Stomach (tissue), 9 donors: ENCODE results near the gene ADGRA1. TPM values are rescaled to one million over a fixed set of nuclear protein-coding genes. Genes with fewer than 3 reads are reported as not detected.

Experiments used
- DNase-seq, 2 donors: peaks; one replicate each; pipeline versions ENCODE4 v3.0.0 to v3.0.0-alpha.2; 2013 to 2019
- H3K27ac ChIP-seq, 5 donors: fragments of 200-600 bp in 4 of 5; sonication (generic) in 4 of 5; one replicate each; pipeline ENCODE4 v1.5.1; 2013 to 2019; ENCODE audit warnings: mild to moderate bottlenecking in 1 of 5, moderate library complexity in 1 of 5
- H3K27me3 ChIP-seq, 3 donors: fragments of 200-600 bp; sonication (generic); one replicate each; pipeline ENCODE4 v1.5.1; 2017 to 2019; ENCODE audit warnings: mixed run types in 1 of 3
- H3K36me3 ChIP-seq, 4 donors: fragments of 200-600 bp; sonication (generic); 1 replicate in 3 of 4; 2 replicates in 1 of 4; pipeline ENCODE4 v1.5.1; 2016 to 2019
- H3K4me1 ChIP-seq, 4 donors: fragments of 200-600 bp; sonication (generic); one replicate each; pipeline ENCODE4 v1.5.1; 2016 to 2019
- H3K4me3 ChIP-seq, 4 donors: fragments of 200-600 bp; sonication (generic) in 3 of 4; one replicate each; pipeline ENCODE4 v1.5.1; 2016 to 2019; ENCODE audit warnings: mild to moderate bottlenecking in 1 of 4
- H3K9me3 ChIP-seq, 4 donors: fragments of 200-600 bp; sonication (generic); one replicate each; pipeline ENCODE4 v1.5.1; 2016 to 2019
- EP300 ChIP-seq: sonication (generic); formaldehyde crosslinking; IDR thresholded peaks from one replicate; pipeline ENCODE4 v1.6.1; 2017; ENCODE audit warnings: antibody characterized with exemption
- POLR2A ChIP-seq, 4 donors: fragments of 450-650 bp; IDR thresholded peaks; one replicate each; pipeline ENCODE4 v1.6.1; 2016; ENCODE audit warnings: antibody characterized with exemption in 4 of 4, control low read depth in 2 of 4, mild to moderate bottlenecking in 1 of 4, moderate library complexity in 1 of 4
- POLR2AphosphoS5 ChIP-seq, 3 donors: sonication (generic); formaldehyde crosslinking; IDR thresholded peaks; one replicate each; pipeline ENCODE4 v1.6.1; 2016; ENCODE audit warnings: antibody characterized with exemption in 3 of 3
- WGBS, 5 donors: extraction: QIAGEN DNeasy Blood & Tissue Kit in 3 of 5; methylation state at CpG; one replicate each; pipeline versions ENCODE4 v1.1.5 to v1.1.7; 2013 to 2018; 5-methylcytosine and 5-hydroxymethylcytosine counted together
- intact Hi-C: fragments of 100-400 bp; cut with DNase I; formaldehyde crosslinking; loops from one replicate; pipeline ENCODE4 v1.15.1; 2023; ENCODE audit warnings: low total_unique reads
- polyA plus RNA-seq, 3 donors: library from polyadenylated mRNA; stranded (reverse); fragments of 200-250 nt; gene quantifications; one replicate each; pipeline ENCODE4 v1.2.3, GENCODE V29; 2013
- total RNA-seq, 5 donors: library from RNA; depleted of rRNA; stranded (reverse); fragments of >200 nt; gene quantifications; one replicate each; pipeline versions ENCODE4 v1.1.0 to v1.2.3, GENCODE V29; 2014 to 2016
- TF ChIP-seq, protein P1 (sequence below), 7 experiments: fragments of 450-650 bp in 4 of 7; fragments of 200-600 bp in 3 of 7; sonication (generic) in 3 of 7; IDR thresholded peaks; one replicate each; pipeline ENCODE4 v1.5.1; 2016 to 2019; ENCODE audit warnings: antibody characterized with exemption in 7 of 7, control low read depth in 2 of 7, mild to moderate bottlenecking in 1 of 7
- donor health status: healthy with polysubstance abuse.
- donor health status: Bipolar disorder and iron deficiency.
- donor health status: healthy.

Gene ADGRA1
- total and polyA plus RNA-seq, 8 donors, result under 0.01 to 0.73 (median 0.14) TPM; not detected in 5

DNA sequence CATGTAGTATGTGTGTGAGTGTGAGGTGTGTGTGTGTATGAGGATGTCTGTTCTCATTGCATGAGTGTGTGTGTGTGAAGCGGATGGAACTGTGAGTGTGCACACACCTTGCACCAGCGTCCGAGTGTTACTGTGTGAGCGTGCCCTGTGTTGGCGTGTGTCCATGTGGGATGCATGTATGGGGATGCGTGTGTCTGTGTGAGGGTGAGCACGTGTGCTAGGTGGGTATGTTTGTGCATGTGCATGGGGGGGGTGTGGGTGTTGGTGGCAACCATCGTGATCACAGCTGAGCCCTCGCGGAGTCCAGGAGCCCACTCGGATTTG is 78.7 kb downstream of the ADGRA1 start:
- Histone ChIP-seq H3K36me3 (no peaks in the 10 kb centered on the region), H3K4me3 (no peak overlapping the region), H3K4me1 (peaks cover under 1 to 4% (median 2%) of the 10 kb centered on the region in 4 donors), H3K9me3 (no peaks in the 10 kb centered on the region), H3K27me3 (peaks cover 3 to 67% (median 16%) of the 10 kb centered on the region in 3 donors), H3K27ac (no peak overlapping the region)
- WGBS, 5 donors, result 91 to 94% (median 93%) methylated on average over 11 of the region's 11 CpGs
- intact Hi-C loops, result no loop called here
- TF ChIP-seq POLR2AphosphoS5 (IDR thresholded peaks at IDR 0.05) (no peak), EP300 (no peak), POLR2A (IDR thresholded peaks at IDR 0.05) (no peak)
- TF ChIP-seq, protein P1, sequence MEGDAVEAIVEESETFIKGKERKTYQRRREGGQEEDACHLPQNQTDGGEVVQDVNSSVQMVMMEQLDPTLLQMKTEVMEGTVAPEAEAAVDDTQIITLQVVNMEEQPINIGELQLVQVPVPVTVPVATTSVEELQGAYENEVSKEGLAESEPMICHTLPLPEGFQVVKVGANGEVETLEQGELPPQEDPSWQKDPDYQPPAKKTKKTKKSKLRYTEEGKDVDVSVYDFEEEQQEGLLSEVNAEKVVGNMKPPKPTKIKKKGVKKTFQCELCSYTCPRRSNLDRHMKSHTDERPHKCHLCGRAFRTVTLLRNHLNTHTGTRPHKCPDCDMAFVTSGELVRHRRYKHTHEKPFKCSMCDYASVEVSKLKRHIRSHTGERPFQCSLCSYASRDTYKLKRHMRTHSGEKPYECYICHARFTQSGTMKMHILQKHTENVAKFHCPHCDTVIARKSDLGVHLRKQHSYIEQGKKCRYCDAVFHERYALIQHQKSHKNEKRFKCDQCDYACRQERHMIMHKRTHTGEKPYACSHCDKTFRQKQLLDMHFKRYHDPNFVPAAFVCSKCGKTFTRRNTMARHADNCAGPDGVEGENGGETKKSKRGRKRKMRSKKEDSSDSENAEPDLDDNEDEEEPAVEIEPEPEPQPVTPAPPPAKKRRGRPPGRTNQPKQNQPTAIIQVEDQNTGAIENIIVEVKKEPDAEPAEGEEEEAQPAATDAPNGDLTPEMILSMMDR (IDR thresholded peaks at IDR 0.05), result no peak
- DNase-seq, result no peak

DNA sequence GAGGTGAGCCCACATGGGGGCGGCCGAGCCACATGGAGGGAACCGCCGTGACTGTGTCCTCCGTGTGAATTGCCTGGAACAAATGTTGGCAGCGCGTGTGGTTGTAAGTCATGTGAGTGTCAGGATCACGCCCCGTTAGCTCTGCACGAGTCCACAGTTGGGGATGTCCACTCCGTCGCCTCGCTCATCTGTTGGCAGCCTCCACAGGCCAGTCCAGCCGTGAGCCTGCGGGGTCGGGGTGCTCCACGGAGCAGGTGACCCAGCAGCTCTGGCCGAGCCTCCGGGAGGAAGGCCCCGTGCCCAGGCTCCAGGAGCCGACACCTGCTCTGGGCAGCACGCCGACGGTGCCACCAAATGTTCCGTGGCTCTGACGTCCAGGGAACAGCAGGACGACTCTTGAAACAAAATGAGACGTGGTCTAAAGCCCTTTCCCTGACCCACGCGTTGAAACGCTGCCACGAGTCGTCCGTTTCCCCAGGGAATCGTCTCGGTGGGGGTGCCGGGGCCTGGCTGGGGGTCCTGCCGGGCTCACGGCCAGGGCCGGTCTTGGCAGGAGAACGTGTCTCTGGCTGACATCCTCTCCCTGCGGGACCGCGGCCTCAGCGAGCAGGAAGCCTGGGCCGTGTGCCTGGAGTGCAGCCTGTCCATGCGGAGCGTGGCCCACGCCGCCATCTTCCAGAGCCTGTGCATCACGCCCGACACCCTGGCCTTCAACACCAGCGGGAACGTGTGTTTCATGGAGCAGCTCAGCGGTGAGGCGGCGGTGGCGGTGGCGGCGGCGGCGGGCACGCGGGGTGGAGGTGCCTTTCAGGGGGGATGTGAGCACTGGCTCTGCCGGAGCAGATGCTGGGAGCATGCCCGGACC is 79.3 kb downstream of the ADGRA1 start:
- WGBS, 5 donors, result 82 to 91% (median 88%) methylated on average over 63 to 66 of the region's 66 CpGs
- no peak overlapping the region for H3K27ac ChIP-seq
- TF ChIP-seq, protein P1 (IDR thresholded peaks at IDR 0.05), result no peak
- TF ChIP-seq POLR2A (IDR thresholded peaks at IDR 0.05), result no peak
- TF ChIP-seq POLR2AphosphoS5 (IDR thresholded peaks at IDR 0.05), result no peak
- no peak for TF ChIP-seq EP300
- no peaks in the 10 kb centered on the region for H3K9me3 ChIP-seq
- no peak overlapping the region for H3K4me3 ChIP-seq
- no peaks in the 10 kb centered on the region for H3K4me1 ChIP-seq
- H3K27me3 ChIP-seq, result peaks cover 3 to 61% (median 10%) of the 10 kb centered on the region in 3 donors
- intact Hi-C loops, result no loop called here
- peak in 1 of 2 donors; percentile 56 for DNase-seq
- no peaks in the 10 kb centered on the region for H3K36me3 ChIP-seq

DNA sequence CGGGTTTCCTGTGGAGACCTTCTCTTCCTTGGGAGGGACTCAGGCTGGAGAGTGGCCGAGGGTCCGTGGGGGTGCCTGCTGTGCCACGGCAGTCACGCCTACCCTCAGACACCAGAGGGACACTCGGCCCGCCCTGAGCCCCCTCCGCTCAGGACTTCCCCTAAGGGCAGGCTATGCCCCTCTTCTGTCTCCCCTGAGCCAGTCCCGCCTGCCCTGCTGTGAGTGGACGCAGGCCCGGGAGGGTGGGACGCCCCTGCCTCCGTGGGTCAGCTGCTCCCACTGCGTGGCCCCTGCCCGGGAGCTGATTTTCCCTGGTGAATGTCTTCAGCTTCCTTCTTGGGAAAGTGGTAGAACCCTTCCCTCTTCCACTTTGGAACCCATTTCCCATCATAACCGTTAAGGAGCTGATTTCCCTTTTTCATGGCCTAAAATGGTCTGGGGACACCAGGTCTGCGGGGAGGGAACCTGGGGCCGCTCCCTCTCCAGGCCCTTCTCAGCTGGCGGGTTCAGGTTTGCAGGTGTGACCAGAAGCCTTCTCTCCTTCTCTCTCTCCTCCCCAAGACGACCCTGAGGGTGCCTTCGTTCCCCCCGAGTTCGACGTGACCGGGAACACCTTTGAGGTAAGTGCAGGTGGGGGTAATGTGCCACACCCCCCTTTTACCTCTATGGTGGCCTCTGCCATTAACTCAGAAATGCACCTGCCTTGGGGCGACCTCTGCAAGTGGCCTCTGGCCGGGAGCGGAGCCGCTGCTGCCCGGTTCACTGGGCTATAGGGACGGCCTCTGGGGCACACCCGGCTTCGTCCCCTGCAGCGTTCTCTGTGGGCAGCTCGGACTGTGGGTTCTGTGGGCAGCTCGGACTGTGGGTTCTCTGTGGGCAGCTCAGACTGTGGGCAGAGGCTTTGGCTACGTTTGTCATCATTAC is 80.2 kb downstream of the ADGRA1 start:
- no peak for DNase-seq

DNA sequence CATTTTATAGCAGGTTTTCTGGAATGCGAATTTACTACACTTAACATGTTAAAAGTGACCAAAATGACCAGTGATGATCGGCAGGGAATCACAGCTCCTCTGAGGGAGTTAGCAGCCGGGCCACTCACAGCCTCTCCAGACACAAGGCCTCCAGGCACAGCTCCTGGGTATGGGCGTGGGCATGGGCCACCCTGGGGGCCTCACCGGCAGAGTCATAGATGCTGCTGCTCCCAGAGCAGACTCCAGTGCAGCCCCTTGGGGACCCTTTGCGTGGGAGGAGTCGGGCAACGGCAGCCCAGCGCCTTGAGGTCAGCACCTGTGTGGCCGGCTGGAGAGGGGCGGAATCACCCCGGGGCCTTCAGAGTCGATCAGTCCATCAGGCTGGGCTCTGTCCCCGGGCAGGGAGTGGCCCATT is 80.9 kb downstream of the ADGRA1 start:
- peaks cover 0 to 51% (median 0%) of the 10 kb centered on the region in 3 donors for H3K27me3 ChIP-seq
- no peaks in the 10 kb centered on the region for H3K36me3 ChIP-seq
- TF ChIP-seq POLR2AphosphoS5 (IDR thresholded peaks at IDR 0.05) (no peak), POLR2A (IDR thresholded peaks at IDR 0.05) (no peak), EP300 (no peak)
- TF ChIP-seq, protein P1 (IDR thresholded peaks at IDR 0.05), result no peak
- H3K9me3 ChIP-seq, result peaks cover 0 to 3% (median 0%) of the 10 kb centered on the region in 4 donors
- intact Hi-C loops, result no loop called here
- H3K4me3 ChIP-seq, result no peak overlapping the region
- WGBS, 5 donors, result 80 to 93% (median 85%) methylated on average over 9 to 14 of the region's 14 CpGs
- no peak for DNase-seq
- H3K4me1 ChIP-seq, result no peaks in the 10 kb centered on the region
- no peak overlapping the region for H3K27ac ChIP-seq

More for the DNA sequence above, 80.2 kb downstream of the ADGRA1 start:
- Histone ChIP-seq H3K4me3 (no peak overlapping the region), H3K27me3 (peaks cover 0 to 56% (median under 1%) of the 10 kb centered on the region in 3 donors), H3K36me3 (no peaks in the 10 kb centered on the region), H3K27ac (no peak overlapping the region), H3K4me1 (no peaks in the 10 kb centered on the region), H3K9me3 (no peaks in the 10 kb centered on the region)
- WGBS, 5 donors, result 85 to 91% (median 89%) methylated on average over 18 to 37 of the region's 37 CpGs
- TF ChIP-seq POLR2A (IDR thresholded peaks at IDR 0.05) (no peak), EP300 (no peak), POLR2AphosphoS5 (IDR thresholded peaks at IDR 0.05) (no peak)
- TF ChIP-seq, protein P1 (IDR thresholded peaks at IDR 0.05), result no peak
- intact Hi-C loops, result no loop called here
